Measurements from ENCODE around the gene SLC26A9.
"Not testable (repeated sequence)": the region's sequence is repeated elsewhere in the genome, so short reads cannot be mapped to it uniquely, and the experiment has no call there.

Gene SLC26A9

GRCh38 chr1:205927247-205927646 lies 16.0 kb downstream of the SLC26A9 start:
- DNase-seq (ENCODE audit: low read depth in 2 of 2, low spot score in 1 of 2), result no peak

GRCh38 chr1:205926636-205927035 lies 16.6 kb downstream of the SLC26A9 start:
- no peak for DNase-seq (ENCODE audit: low read depth in 2 of 2, low spot score in 1 of 2)

- no peak for DNase-seq (ENCODE audit: low read depth in 2 of 2, low spot score in 1 of 2)
Measured at GRCh38 chr1:205926213-205926612, 17.0 kb downstream of the SLC26A9 start.

GRCh38 chr1:205925736-205926135 lies 17.5 kb downstream of the SLC26A9 start:
- no peak for DNase-seq (ENCODE audit: low read depth in 2 of 2, low spot score in 1 of 2)

- no peak for DNase-seq (ENCODE audit: low read depth in 2 of 2, low spot score in 1 of 2)
Measured at GRCh38 chr1:205924460-205924790, 18.8 kb downstream of the SLC26A9 start.

GRCh38 chr1:205923651-205924459 lies 19.4 kb downstream of the SLC26A9 start:
- no peak for DNase-seq (ENCODE audit: low read depth in 2 of 2, low spot score in 1 of 2)

GRCh38 chr1:205922806-205923205 lies 20.4 kb downstream of the SLC26A9 start:
- no peak for DNase-seq (ENCODE audit: low read depth in 2 of 2, low spot score in 1 of 2)

- no peak for DNase-seq (ENCODE audit: low read depth in 2 of 2, low spot score in 1 of 2)
Measured at GRCh38 chr1:205922314-205922713, 20.9 kb downstream of the SLC26A9 start.

GRCh38 chr1:205921570-205921909 lies 21.7 kb downstream of the SLC26A9 start:
- no peak for DNase-seq (ENCODE audit: low read depth in 2 of 2, low spot score in 1 of 2)

- no peak for DNase-seq (ENCODE audit: low read depth in 2 of 2, low spot score in 1 of 2)
Measured at GRCh38 chr1:205920861-205921569, 22.2 kb downstream of the SLC26A9 start.

- DNase-seq (ENCODE audit: low read depth in 2 of 2, low spot score in 1 of 2), result no peak
Measured at GRCh38 chr1:205920159-205920558, 23.1 kb downstream of the SLC26A9 start.

- DNase-seq (ENCODE audit: low read depth in 2 of 2, low spot score in 1 of 2), result peak; percentile 20 to 33
Measured at GRCh38 chr1:205918955-205919746, 24.1 kb downstream of the SLC26A9 start.

GRCh38 chr1:205917466-205918238 lies 25.6 kb downstream of the SLC26A9 start:
- no peak for DNase-seq (ENCODE audit: low read depth in 2 of 2, low spot score in 1 of 2)

GRCh38 chr1:205916541-205916940 lies 26.7 kb downstream of the SLC26A9 start:
- no peak for DNase-seq (ENCODE audit: low read depth in 2 of 2, low spot score in 1 of 2)

GRCh38 chr1:205915354-205915990 lies 27.8 kb downstream of the SLC26A9 start:
- no peak for DNase-seq (ENCODE audit: low read depth in 2 of 2, low spot score in 1 of 2)

GRCh38 chr1:205914730-205915129 lies 28.5 kb downstream of the SLC26A9 start:
- no peak for DNase-seq (ENCODE audit: low read depth in 2 of 2, low spot score in 1 of 2)

GRCh38 chr1:205914155-205914507 lies 29.1 kb downstream of the SLC26A9 start:
- no peak for DNase-seq (ENCODE audit: low read depth in 2 of 2, low spot score in 1 of 2)

GRCh38 chr1:205913451-205914154 lies 29.7 kb downstream of the SLC26A9 start:
- no peak for DNase-seq (ENCODE audit: low read depth in 2 of 2, low spot score in 1 of 2)

- no peak for DNase-seq (ENCODE audit: low read depth in 2 of 2, low spot score in 1 of 2)
Measured at GRCh38 chr1:205907794-205908193, 35.5 kb downstream of the SLC26A9 start.

- DNase-seq (ENCODE audit: low read depth in 2 of 2, low spot score in 1 of 2), result not testable (repeated sequence)
Measured at GRCh38 chr1:205905095-205905494, 38.2 kb downstream of the SLC26A9 start.

Measured in stimulated activated CD8-positive, alpha-beta memory T cell treated with anti-CD3 and anti-CD28 coated beads, Interleukin-4, amount 100 ng/mL, for 4 hours (primary cell).